Measurements from ENCODE around the gene DHX35.

DNA sequence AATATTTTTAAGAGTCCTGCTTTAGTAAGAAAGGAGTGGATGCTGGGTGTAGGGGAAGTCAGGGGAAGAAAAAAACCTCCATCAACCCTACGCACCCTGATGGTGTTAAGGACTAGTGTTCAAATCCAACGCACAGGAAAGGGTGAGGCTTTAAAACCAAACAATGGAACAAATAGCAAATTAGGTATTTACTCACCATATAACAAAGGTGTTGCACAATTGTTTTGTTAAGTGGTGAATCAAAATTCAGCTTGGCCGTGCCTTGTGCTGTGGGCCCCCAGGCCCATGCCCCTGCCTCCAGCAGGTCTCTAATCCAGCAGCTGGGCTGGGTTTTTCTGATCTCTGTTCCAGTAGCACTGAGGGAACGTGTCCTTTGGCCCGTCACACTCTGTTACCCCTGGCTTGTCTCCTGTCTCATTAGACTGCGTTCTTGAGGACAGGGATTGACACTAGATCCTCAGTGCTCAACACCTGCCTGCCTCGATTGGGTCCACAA, 24.1 kb upstream of the DHX35 start:
- TF ChIP-seq ZNF219 (CRISPR knock-in tag; IDR thresholded peaks at IDR 0.05; ENCODE audit: borderline replicate concordance) (no peak), JUN (CRISPR knock-in tag; IDR thresholded peaks at IDR 0.05) (no peak), FOXK1 (CRISPR knock-in tag; IDR thresholded peaks at IDR 0.05) (no peak), E2F4 (CRISPR knock-in tag; IDR thresholded peaks at IDR 0.05; ENCODE audit: borderline replicate concordance, low read depth) (no peak), HMGXB4 (CRISPR knock-in tag; IDR thresholded peaks at IDR 0.05) (no peak), USF2 (CRISPR knock-in tag; IDR thresholded peaks at IDR 0.05) (no peak)
- TF ChIP-seq, protein P1, sequence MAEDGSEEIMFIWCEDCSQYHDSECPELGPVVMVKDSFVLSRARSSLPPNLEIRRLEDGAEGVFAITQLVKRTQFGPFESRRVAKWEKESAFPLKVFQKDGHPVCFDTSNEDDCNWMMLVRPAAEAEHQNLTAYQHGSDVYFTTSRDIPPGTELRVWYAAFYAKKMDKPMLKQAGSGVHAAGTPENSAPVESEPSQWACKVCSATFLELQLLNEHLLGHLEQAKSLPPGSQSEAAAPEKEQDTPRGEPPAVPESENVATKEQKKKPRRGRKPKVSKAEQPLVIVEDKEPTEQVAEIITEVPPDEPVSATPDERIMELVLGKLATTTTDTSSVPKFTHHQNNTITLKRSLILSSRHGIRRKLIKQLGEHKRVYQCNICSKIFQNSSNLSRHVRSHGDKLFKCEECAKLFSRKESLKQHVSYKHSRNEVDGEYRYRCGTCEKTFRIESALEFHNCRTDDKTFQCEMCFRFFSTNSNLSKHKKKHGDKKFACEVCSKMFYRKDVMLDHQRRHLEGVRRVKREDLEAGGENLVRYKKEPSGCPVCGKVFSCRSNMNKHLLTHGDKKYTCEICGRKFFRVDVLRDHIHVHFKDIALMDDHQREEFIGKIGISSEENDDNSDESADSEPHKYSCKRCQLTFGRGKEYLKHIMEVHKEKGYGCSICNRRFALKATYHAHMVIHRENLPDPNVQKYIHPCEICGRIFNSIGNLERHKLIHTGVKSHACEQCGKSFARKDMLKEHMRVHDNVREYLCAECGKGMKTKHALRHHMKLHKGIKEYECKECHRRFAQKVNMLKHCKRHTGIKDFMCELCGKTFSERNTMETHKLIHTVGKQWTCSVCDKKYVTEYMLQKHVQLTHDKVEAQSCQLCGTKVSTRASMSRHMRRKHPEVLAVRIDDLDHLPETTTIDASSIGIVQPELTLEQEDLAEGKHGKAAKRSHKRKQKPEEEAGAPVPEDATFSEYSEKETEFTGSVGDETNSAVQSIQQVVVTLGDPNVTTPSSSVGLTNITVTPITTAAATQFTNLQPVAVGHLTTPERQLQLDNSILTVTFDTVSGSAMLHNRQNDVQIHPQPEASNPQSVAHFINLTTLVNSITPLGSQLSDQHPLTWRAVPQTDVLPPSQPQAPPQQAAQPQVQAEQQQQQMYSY (CRISPR knock-in tag; IDR thresholded peaks at IDR 0.05) = no peak
- TF ChIP-seq, protein P2, sequence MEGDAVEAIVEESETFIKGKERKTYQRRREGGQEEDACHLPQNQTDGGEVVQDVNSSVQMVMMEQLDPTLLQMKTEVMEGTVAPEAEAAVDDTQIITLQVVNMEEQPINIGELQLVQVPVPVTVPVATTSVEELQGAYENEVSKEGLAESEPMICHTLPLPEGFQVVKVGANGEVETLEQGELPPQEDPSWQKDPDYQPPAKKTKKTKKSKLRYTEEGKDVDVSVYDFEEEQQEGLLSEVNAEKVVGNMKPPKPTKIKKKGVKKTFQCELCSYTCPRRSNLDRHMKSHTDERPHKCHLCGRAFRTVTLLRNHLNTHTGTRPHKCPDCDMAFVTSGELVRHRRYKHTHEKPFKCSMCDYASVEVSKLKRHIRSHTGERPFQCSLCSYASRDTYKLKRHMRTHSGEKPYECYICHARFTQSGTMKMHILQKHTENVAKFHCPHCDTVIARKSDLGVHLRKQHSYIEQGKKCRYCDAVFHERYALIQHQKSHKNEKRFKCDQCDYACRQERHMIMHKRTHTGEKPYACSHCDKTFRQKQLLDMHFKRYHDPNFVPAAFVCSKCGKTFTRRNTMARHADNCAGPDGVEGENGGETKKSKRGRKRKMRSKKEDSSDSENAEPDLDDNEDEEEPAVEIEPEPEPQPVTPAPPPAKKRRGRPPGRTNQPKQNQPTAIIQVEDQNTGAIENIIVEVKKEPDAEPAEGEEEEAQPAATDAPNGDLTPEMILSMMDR (IDR thresholded peaks at IDR 0.05) = no peak
- TF ChIP-seq, protein P3, sequence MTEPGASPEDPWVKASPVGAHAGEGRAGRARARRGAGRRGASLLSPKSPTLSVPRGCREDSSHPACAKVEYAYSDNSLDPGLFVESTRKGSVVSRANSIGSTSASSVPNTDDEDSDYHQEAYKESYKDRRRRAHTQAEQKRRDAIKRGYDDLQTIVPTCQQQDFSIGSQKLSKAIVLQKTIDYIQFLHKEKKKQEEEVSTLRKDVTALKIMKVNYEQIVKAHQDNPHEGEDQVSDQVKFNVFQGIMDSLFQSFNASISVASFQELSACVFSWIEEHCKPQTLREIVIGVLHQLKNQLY (CRISPR knock-in tag; IDR thresholded peaks at IDR 0.05) = no peak
- TF ChIP-seq, protein P4, sequence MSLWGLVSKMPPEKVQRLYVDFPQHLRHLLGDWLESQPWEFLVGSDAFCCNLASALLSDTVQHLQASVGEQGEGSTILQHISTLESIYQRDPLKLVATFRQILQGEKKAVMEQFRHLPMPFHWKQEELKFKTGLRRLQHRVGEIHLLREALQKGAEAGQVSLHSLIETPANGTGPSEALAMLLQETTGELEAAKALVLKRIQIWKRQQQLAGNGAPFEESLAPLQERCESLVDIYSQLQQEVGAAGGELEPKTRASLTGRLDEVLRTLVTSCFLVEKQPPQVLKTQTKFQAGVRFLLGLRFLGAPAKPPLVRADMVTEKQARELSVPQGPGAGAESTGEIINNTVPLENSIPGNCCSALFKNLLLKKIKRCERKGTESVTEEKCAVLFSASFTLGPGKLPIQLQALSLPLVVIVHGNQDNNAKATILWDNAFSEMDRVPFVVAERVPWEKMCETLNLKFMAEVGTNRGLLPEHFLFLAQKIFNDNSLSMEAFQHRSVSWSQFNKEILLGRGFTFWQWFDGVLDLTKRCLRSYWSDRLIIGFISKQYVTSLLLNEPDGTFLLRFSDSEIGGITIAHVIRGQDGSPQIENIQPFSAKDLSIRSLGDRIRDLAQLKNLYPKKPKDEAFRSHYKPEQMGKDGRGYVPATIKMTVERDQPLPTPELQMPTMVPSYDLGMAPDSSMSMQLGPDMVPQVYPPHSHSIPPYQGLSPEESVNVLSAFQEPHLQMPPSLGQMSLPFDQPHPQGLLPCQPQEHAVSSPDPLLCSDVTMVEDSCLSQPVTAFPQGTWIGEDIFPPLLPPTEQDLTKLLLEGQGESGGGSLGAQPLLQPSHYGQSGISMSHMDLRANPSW (CRISPR knock-in tag; conservative IDR thresholded peaks at IDR 0.05; ENCODE audit: low read depth) = no peak
- TF ChIP-seq, protein P5, sequence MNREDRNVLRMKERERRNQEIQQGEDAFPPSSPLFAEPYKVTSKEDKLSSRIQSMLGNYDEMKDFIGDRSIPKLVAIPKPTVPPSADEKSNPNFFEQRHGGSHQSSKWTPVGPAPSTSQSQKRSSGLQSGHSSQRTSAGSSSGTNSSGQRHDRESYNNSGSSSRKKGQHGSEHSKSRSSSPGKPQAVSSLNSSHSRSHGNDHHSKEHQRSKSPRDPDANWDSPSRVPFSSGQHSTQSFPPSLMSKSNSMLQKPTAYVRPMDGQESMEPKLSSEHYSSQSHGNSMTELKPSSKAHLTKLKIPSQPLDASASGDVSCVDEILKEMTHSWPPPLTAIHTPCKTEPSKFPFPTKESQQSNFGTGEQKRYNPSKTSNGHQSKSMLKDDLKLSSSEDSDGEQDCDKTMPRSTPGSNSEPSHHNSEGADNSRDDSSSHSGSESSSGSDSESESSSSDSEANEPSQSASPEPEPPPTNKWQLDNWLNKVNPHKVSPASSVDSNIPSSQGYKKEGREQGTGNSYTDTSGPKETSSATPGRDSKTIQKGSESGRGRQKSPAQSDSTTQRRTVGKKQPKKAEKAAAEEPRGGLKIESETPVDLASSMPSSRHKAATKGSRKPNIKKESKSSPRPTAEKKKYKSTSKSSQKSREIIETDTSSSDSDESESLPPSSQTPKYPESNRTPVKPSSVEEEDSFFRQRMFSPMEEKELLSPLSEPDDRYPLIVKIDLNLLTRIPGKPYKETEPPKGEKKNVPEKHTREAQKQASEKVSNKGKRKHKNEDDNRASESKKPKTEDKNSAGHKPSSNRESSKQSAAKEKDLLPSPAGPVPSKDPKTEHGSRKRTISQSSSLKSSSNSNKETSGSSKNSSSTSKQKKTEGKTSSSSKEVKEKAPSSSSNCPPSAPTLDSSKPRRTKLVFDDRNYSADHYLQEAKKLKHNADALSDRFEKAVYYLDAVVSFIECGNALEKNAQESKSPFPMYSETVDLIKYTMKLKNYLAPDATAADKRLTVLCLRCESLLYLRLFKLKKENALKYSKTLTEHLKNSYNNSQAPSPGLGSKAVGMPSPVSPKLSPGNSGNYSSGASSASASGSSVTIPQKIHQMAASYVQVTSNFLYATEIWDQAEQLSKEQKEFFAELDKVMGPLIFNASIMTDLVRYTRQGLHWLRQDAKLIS (CRISPR knock-in tag; IDR thresholded peaks at IDR 0.05; ENCODE audit: borderline replicate concordance) = no peak
